Measurements from ENCODE around the gene CEP89. TPM values are rescaled to one million over a fixed set of nuclear protein-coding genes. Genes with fewer than 3 reads are reported as not detected.
"Not testable (repeated sequence)": the region's sequence is repeated elsewhere in the genome, so short reads cannot be mapped to it uniquely, and the experiment has no call there.

CEP89 gene
- total RNA-seq: 10 to 100 TPM; 20.2 to 20.6 TPM
- 10 to 100 TPM in 1 of 2 donors, 1 to 10 TPM in 1; 4.9 to 15.5 TPM for polyA plus RNA-seq

GRCh38 chr19:32971715-32972540 is at the start of gene CEP89, which contains the start of gene FAAP24:
Gene CEP89, minus strand, starts transcription at chr19:32971958. Its CDS starts 84 bp downstream, at chr19:32971874.
Gene FAAP24, plus strand, starts transcription at chr19:32972242. Its CDS starts 955 bp downstream, at chr19:32973197.
- H3K4me3 Mint-ChIP-seq: peak within 1 kb of the TSS; percentile 99 to 100 (median 99)
- no peaks in the 10 kb centered on the region for H3K27me3 Mint-ChIP-seq
- Histone ChIP-seq H3K4me1 (ENCODE audit: insufficient read depth, low read length) (peaks cover 10% of the 10 kb centered on the region), H3K9me3 (ENCODE audit: control insufficient read depth in 1 of 2, low read length in 2 of 2) (no peaks in the 10 kb centered on the region), H3K4me3 (ENCODE audit: low read length in 2 of 2) (peak within 1 kb of the TSS; percentile 62 to 79), H3K27ac (ENCODE audit: low read depth, low read length) (peak within 1 kb of the TSS; percentile 65), H3K27me3 (ENCODE audit: insufficient read depth, low read length) (no peaks in the 10 kb centered on the region), H3K36me3 (ENCODE audit: insufficient read depth, low read length) (no peaks in the 10 kb centered on the region)
- ChIA-PET POLR2A (ENCODE audit: partially characterized antibody) (interaction anchor here (0.5 to 2.4 kb wide), 9 partner anchors 66 to 391 kb away, joined by 3 to 15 read pairs (median 6); partner anchors contain the start of genes ANKRD27, GPATCH1, NUDT19 and PDCD5), CTCF (ENCODE audit: partially characterized antibody) (no interaction called here)
- peak; percentile 99 for DNase-seq
- peak within 1 kb of the TSS; percentile 92 to 98 (median 97) for H3K27ac Mint-ChIP-seq
- intact Hi-C loops (cut with micrococcal nuclease): loop anchor here (1.0 kb wide), 4 partner anchors 109 to 373 kb away; partner anchors contain the start of genes ANKRD27, GPATCH1 and RGS9BP
- H3K4me1 Mint-ChIP-seq: peaks cover 14 to 29% (median 20%) of the 10 kb centered on the region in 4 donors
- peaks cover 0 to 8% of the 10 kb centered on the region in 2 donors for H3K36me3 Mint-ChIP-seq
- peaks cover 0 to 2% (median 0%) of the 10 kb centered on the region in 8 donors for H3K9me3 Mint-ChIP-seq

- not testable (repeated sequence) for H3K4me1 ChIP-seq (ENCODE audit: insufficient read depth, low read length)
Measured at GRCh38 chr19:33010891-33011290, 39.1 kb upstream of the CEP89 start.

GRCh38 chr19:33008738-33009137 is 37.0 kb upstream of the CEP89 start:
- Histone ChIP-seq H3K4me3 (ENCODE audit: low read length in 2 of 2) (no peak overlapping the region), H3K27me3 (ENCODE audit: insufficient read depth, low read length) (no peaks in the 10 kb centered on the region), H3K27ac (ENCODE audit: low read depth, low read length) (no peak overlapping the region), H3K4me1 (ENCODE audit: insufficient read depth, low read length) (no peaks in the 10 kb centered on the region), H3K9me3 (ENCODE audit: control insufficient read depth in 1 of 2, low read length in 2 of 2) (no peaks in the 10 kb centered on the region), H3K36me3 (ENCODE audit: insufficient read depth, low read length) (no peaks in the 10 kb centered on the region)
- no peaks in the 10 kb centered on the region for H3K4me1 Mint-ChIP-seq
- no peak for DNase-seq
- H3K36me3 Mint-ChIP-seq: no peaks in the 10 kb centered on the region
- intact Hi-C loops (cut with micrococcal nuclease): no loop called here
- peaks cover 0 to 1% of the 10 kb centered on the region in 2 donors for H3K27me3 Mint-ChIP-seq
- ChIA-PET POLR2A (ENCODE audit: partially characterized antibody) (no interaction called here), CTCF (ENCODE audit: partially characterized antibody) (no interaction called here)
- no peak overlapping the region for H3K4me3 Mint-ChIP-seq
- H3K9me3 Mint-ChIP-seq: no peaks in the 10 kb centered on the region
- H3K27ac Mint-ChIP-seq: no peak overlapping the region

More at GRCh38 chr19:33010891-33011290, 39.1 kb upstream of the CEP89 start:
- H3K27me3 ChIP-seq (ENCODE audit: insufficient read depth, low read length); H3K4me1 Mint-ChIP-seq; H3K27me3 Mint-ChIP-seq; H3K4me3 ChIP-seq (ENCODE audit: low read length in 2 of 2); H3K9me3 ChIP-seq (ENCODE audit: control insufficient read depth in 1 of 2, low read length in 2 of 2); H3K36me3 Mint-ChIP-seq; H3K27ac Mint-ChIP-seq; DNase-seq; H3K4me3 Mint-ChIP-seq; H3K36me3 ChIP-seq (ENCODE audit: insufficient read depth, low read length); POLR2A ChIA-PET (ENCODE audit: partially characterized antibody); CTCF ChIA-PET (ENCODE audit: partially characterized antibody); H3K9me3 Mint-ChIP-seq; H3K27ac ChIP-seq (ENCODE audit: low read depth, low read length); intact Hi-C loops (cut with micrococcal nuclease): not testable (repeated sequence)

- Mint-ChIP-seq H3K27me3 (no peaks in the 10 kb centered on the region), H3K4me3 (no peak overlapping the region), H3K27ac (no peak overlapping the region), H3K4me1 (peaks cover 4 to 5% (median 5%) of the 10 kb centered on the region in 4 donors), H3K9me3 (no peaks in the 10 kb centered on the region), H3K36me3 (no peaks in the 10 kb centered on the region)
- Histone ChIP-seq H3K27me3 (ENCODE audit: insufficient read depth, low read length) (no peaks in the 10 kb centered on the region), H3K4me1 (ENCODE audit: insufficient read depth, low read length) (peaks cover 7% of the 10 kb centered on the region), H3K9me3 (ENCODE audit: control insufficient read depth in 1 of 2, low read length in 2 of 2) (no peaks in the 10 kb centered on the region), H3K36me3 (ENCODE audit: insufficient read depth, low read length) (no peaks in the 10 kb centered on the region), H3K4me3 (ENCODE audit: low read length in 2 of 2) (no peak overlapping the region), H3K27ac (ENCODE audit: low read depth, low read length) (no peak overlapping the region)
- DNase-seq: no peak
- ChIA-PET CTCF (ENCODE audit: partially characterized antibody) (no interaction called here), POLR2A (ENCODE audit: partially characterized antibody) (no interaction called here)
- intact Hi-C loops (cut with micrococcal nuclease): no loop called here
Measured at GRCh38 chr19:33005440-33005839, 33.7 kb upstream of the CEP89 start.

- H3K36me3 Mint-ChIP-seq; CTCF ChIA-PET (ENCODE audit: partially characterized antibody); H3K27me3 Mint-ChIP-seq; H3K27me3 ChIP-seq (ENCODE audit: insufficient read depth, low read length); H3K36me3 ChIP-seq (ENCODE audit: insufficient read depth, low read length); H3K4me3 ChIP-seq (ENCODE audit: low read length in 2 of 2); POLR2A ChIA-PET (ENCODE audit: partially characterized antibody); H3K9me3 ChIP-seq (ENCODE audit: control insufficient read depth in 1 of 2, low read length in 2 of 2); DNase-seq; H3K27ac Mint-ChIP-seq; H3K9me3 Mint-ChIP-seq; intact Hi-C loops (cut with micrococcal nuclease); H3K27ac ChIP-seq (ENCODE audit: low read depth, low read length); H3K4me3 Mint-ChIP-seq: not testable (repeated sequence)
- H3K4me1 Mint-ChIP-seq: peaks cover 7 to 11% (median 9%) of the 10 kb centered on the region in 4 donors
- peaks cover 16% of the 10 kb centered on the region for H3K4me1 ChIP-seq (ENCODE audit: insufficient read depth, low read length)
Measured at GRCh38 chr19:33003424-33004024, 31.8 kb upstream of the CEP89 start.

- H3K27ac ChIP-seq (ENCODE audit: low read depth, low read length); H3K36me3 ChIP-seq (ENCODE audit: insufficient read depth, low read length); H3K27me3 Mint-ChIP-seq; H3K27ac Mint-ChIP-seq; DNase-seq; H3K4me3 ChIP-seq (ENCODE audit: low read length in 2 of 2); CTCF ChIA-PET (ENCODE audit: partially characterized antibody); intact Hi-C loops (cut with micrococcal nuclease); H3K36me3 Mint-ChIP-seq; POLR2A ChIA-PET (ENCODE audit: partially characterized antibody); H3K9me3 ChIP-seq (ENCODE audit: control insufficient read depth in 1 of 2, low read length in 2 of 2); H3K27me3 ChIP-seq (ENCODE audit: insufficient read depth, low read length); H3K9me3 Mint-ChIP-seq: not testable (repeated sequence)
- Mint-ChIP-seq H3K4me1 (peaks cover 7 to 14% (median 13%) of the 10 kb centered on the region in 4 donors), H3K4me3 (peak overlapping the region in 1 of 8 donors; percentile 13)
- H3K4me1 ChIP-seq (ENCODE audit: insufficient read depth, low read length): peaks cover 16% of the 10 kb centered on the region
Measured at GRCh38 chr19:33002126-33002865, 30.5 kb upstream of the CEP89 start.

- H3K4me1 Mint-ChIP-seq: peaks cover 7 to 14% (median 13%) of the 10 kb centered on the region in 4 donors
- no peaks in the 10 kb centered on the region for H3K27me3 ChIP-seq (ENCODE audit: insufficient read depth, low read length)
- CTCF ChIA-PET (ENCODE audit: partially characterized antibody): no interaction called here
Measured at GRCh38 chr19:33000910-33001309, 29.2 kb upstream of the CEP89 start.

More at GRCh38 chr19:33000910-33001309, 29.2 kb upstream of the CEP89 start:
- Mint-ChIP-seq H3K27ac (peak overlapping the region in 5 of 7 donors; percentile 5 to 93 (median 81)), H3K9me3 (no peaks in the 10 kb centered on the region), H3K36me3 (no peaks in the 10 kb centered on the region), H3K4me3 (peak overlapping the region in 4 of 8 donors; percentile 55 to 86 (median 69)), H3K27me3 (no peaks in the 10 kb centered on the region)
- H3K9me3 ChIP-seq (ENCODE audit: control insufficient read depth in 1 of 2, low read length in 2 of 2): no peaks in the 10 kb centered on the region
- POLR2A ChIA-PET (ENCODE audit: partially characterized antibody): no interaction called here
- H3K36me3 ChIP-seq (ENCODE audit: insufficient read depth, low read length): no peaks in the 10 kb centered on the region
- peaks cover 16% of the 10 kb centered on the region for H3K4me1 ChIP-seq (ENCODE audit: insufficient read depth, low read length)
- DNase-seq: no peak
- H3K27ac ChIP-seq (ENCODE audit: low read depth, low read length): no peak overlapping the region
- no peak overlapping the region for H3K4me3 ChIP-seq (ENCODE audit: low read length in 2 of 2)
- intact Hi-C loops (cut with micrococcal nuclease): no loop called here

Data from CD4-positive, alpha-beta memory T cell (primary cell).